HCT116 (cell line): ENCODE results near the gene SRGAP2B. TPM values are rescaled to one million over a fixed set of nuclear protein-coding genes. Genes with fewer than 3 reads are reported as not detected.
"Not testable (repeated sequence)": the region's sequence is repeated elsewhere in the genome, so short reads cannot be mapped to it uniquely, and the experiment has no call there.

ENCODE experiments used
- ATAC-seq: fragments of 200-7000 bp; cut with Tn5 transposase; 2 replicates; pipeline ENCODE4 v1.9.1; 2020; ENCODE audit warnings: mild to moderate bottlenecking, moderate library complexity
- BruUV-seq: library from RNA; stranded (reverse); fragments of 400-500 nt; replicated peaks from 2 replicates; lab custom pipeline; 2021; lab: Mats Ljungman, UMichigan
- CTCF ChIA-PET: fragments of 300-600 bp; sonication (Branson Sonifier 250); formaldehyde crosslinking; loops from one replicate; lab custom pipeline; 2021; ENCODE audit warnings: antibody characterized with exemption; lab: Charles Lee
- POLR2A ChIA-PET: fragments of 300-600, 350-600 bp; sonication (Branson Sonifier 250); formaldehyde crosslinking; loops from one replicate; lab custom pipeline; 2021; ENCODE audit warnings: antibody characterized with exemption; lab: Charles Lee
- RAD21 ChIA-PET, 2 experiments: fragments of 300-600 bp; sonication (Branson Sonifier 250); formaldehyde crosslinking; loops; one replicate each; lab custom pipeline; 2023; ENCODE audit warnings: low total read pairs in 2 of 2; ENCODE audit not compliant: uncharacterized antibody in 2 of 2, unreplicated experiment in 2 of 2, low non-redundant PET in 1 of 2; lab: Charles Lee
- DNase-seq: peaks from one replicate; pipeline ENCODE4 v3.0.0-alpha.2; 2010; ENCODE audit warnings: low read depth, low spot score
- H2AFZ ChIP-seq: fragments of 200-600 bp; shearing (Covaris generic), sonication (generic); 2 replicates; pipeline ENCODE4 v1.6.1; 2017; ENCODE audit warnings: low read depth, mixed run types, mixed read lengths, antibody characterized with exemption, low read length; ENCODE audit not compliant: poor library complexity, severe bottlenecking
- H3K27ac ChIP-seq: 2 replicates; pipeline ENCODE4 v1.5.1; 2012; ENCODE audit warnings: low read depth, low read length
- H3K27me3 ChIP-seq: fragments of 200-600 bp; sonication (generic); 2 replicates; pipeline ENCODE4 v1.6.1; 2016; ENCODE audit warnings: mixed run types, low read length, mixed read lengths; ENCODE audit not compliant: insufficient read depth
- H3K36me3 ChIP-seq, 2 experiments: fragments of 200-500 bp in 1 of 2; fragments of 200-600 bp in 1 of 2; sonication (Bioruptor generic) in 1 of 2; sonication (generic) in 1 of 2; 2 replicates each; pipeline versions ENCODE4 v1.5.1 to v1.6.1; 2014 to 2016; ENCODE audit warnings: low read length in 2 of 2, inconsistent platforms in 1 of 2, mixed read lengths in 1 of 2, mixed run types in 1 of 2; ENCODE audit not compliant: insufficient read depth in 2 of 2, control insufficient read depth in 1 of 2
- H3K4me1 ChIP-seq, 2 experiments: fragments of 200-600 bp in 1 of 2; sonication (generic) in 1 of 2; 2 replicates each; pipeline versions ENCODE4 v1.5.1 to v1.6.1; 2012 to 2017; ENCODE audit warnings: low read length in 2 of 2, inconsistent platforms in 1 of 2, mild to moderate bottlenecking in 1 of 2, mixed read lengths in 1 of 2, mixed run types in 1 of 2, moderate library complexity in 1 of 2; ENCODE audit not compliant: insufficient read depth in 2 of 2, control insufficient read depth in 1 of 2
- H3K4me2 ChIP-seq: fragments of 200-600 bp; sonication (generic); 2 replicates; pipeline ENCODE4 v1.6.1; 2017; ENCODE audit warnings: mixed run types, low read length, mixed read lengths
- H3K4me3 ChIP-seq, 2 experiments: fragments of 200-600 bp in 1 of 2; sonication (generic) in 1 of 2; replicated peaks in 1 of 2; 2 replicates each; pipeline ENCODE4 v1.5.1; 2011 to 2016; ENCODE audit warnings: low read length in 2 of 2, control low read depth in 1 of 2, low read depth in 1 of 2, mild to moderate bottlenecking in 1 of 2, mixed read lengths in 1 of 2, mixed run types in 1 of 2
- H3K79me2 ChIP-seq: fragments of 200-600 bp; sonication (generic); 2 replicates; pipeline ENCODE4 v1.6.1; 2017; ENCODE audit warnings: mild to moderate bottlenecking, mixed run types, low read length, moderate library complexity, mixed read lengths; ENCODE audit not compliant: insufficient read depth
- H3K9ac ChIP-seq: fragments of 200-600 bp; sonication (generic); 2 replicates; pipeline ENCODE4 v1.6.1; 2016; ENCODE audit warnings: low read length, mixed read lengths
- H3K9me2 ChIP-seq: fragments of 200-600 bp; sonication (generic), shearing (Covaris generic); 2 replicates; pipeline ENCODE4 v1.6.1; 2017; ENCODE audit warnings: mixed run types, mild to moderate bottlenecking, moderate library complexity; ENCODE audit not compliant: insufficient read depth
- H3K9me3 ChIP-seq, 2 experiments: fragments of 200-500 bp in 1 of 2; fragments of 200-600 bp in 1 of 2; sonication (Bioruptor generic) in 1 of 2; sonication (generic) in 1 of 2; 2 replicates each; pipeline ENCODE4 v1.6.1; 2014 to 2017; ENCODE audit warnings: low read length in 2 of 2, mixed read lengths in 2 of 2, inconsistent platforms in 1 of 2, low read depth in 1 of 2, mild to moderate bottlenecking in 1 of 2, mixed run types in 1 of 2, moderate library complexity in 1 of 2; ENCODE audit not compliant: control insufficient read depth in 1 of 2, insufficient read depth in 1 of 2
- H4K20me1 ChIP-seq: fragments of 200-600 bp; sonication (generic), shearing (Covaris generic); 2 replicates; pipeline ENCODE4 v1.6.1; 2017; ENCODE audit warnings: mixed run types, mild to moderate bottlenecking, moderate library complexity; ENCODE audit not compliant: insufficient read depth
- intact Hi-C: fragments of 100-400 bp; cut with micrococcal nuclease; formaldehyde crosslinking; loops from 2 replicates; pipeline ENCODE4 v1.10.0; 2022
- total RNA-seq: library from RNA; stranded (reverse); gene quantifications from one replicate; pipeline ENCODE4 v1.2.1, GENCODE V29; 2021; ENCODE audit not compliant: unreplicated experiment

Gene SRGAP2B
- total RNA-seq, 1 experiment from 2014 or later, result 31.2 TPM

GRCh38 chr1:144894454-144895201, 200.5 kb downstream of the SRGAP2B start:
- H4K20me1 ChIP-seq, ATAC-seq, H3K9me3 ChIP-seq, H3K27me3 ChIP-seq, H3K9ac ChIP-seq, BruUV-seq, POLR2A ChIA-PET, H2AFZ ChIP-seq, intact Hi-C loops, H3K79me2 ChIP-seq, H3K4me2 ChIP-seq, DNase-seq, H3K4me1 ChIP-seq, H3K36me3 ChIP-seq, RAD21 ChIA-PET, CTCF ChIA-PET, H3K27ac ChIP-seq, H3K4me3 ChIP-seq, H3K9me2 ChIP-seq: not testable (repeated sequence)

- H3K36me3 ChIP-seq, H3K9me3 ChIP-seq, H3K4me2 ChIP-seq, H3K27ac ChIP-seq, H2AFZ ChIP-seq, CTCF ChIA-PET, DNase-seq, H4K20me1 ChIP-seq, H3K27me3 ChIP-seq, H3K79me2 ChIP-seq, H3K4me1 ChIP-seq, H3K9me2 ChIP-seq, RAD21 ChIA-PET, ATAC-seq, POLR2A ChIA-PET, H3K4me3 ChIP-seq, intact Hi-C loops, BruUV-seq, H3K9ac ChIP-seq: not testable (repeated sequence)
These were observed 201.3 kb downstream of the SRGAP2B start for GRCh38 chr1:144893710-144894438.

- CTCF ChIA-PET, H3K9me2 ChIP-seq, H3K27ac ChIP-seq, intact Hi-C loops, H3K9me3 ChIP-seq, H3K27me3 ChIP-seq, H3K9ac ChIP-seq, BruUV-seq, H4K20me1 ChIP-seq, RAD21 ChIA-PET, ATAC-seq, DNase-seq, H3K36me3 ChIP-seq, H3K4me2 ChIP-seq, H3K79me2 ChIP-seq, POLR2A ChIA-PET, H3K4me3 ChIP-seq, H2AFZ ChIP-seq, H3K4me1 ChIP-seq: not testable (repeated sequence)
These were observed 202.1 kb downstream of the SRGAP2B start for GRCh38 chr1:144893062-144893461.

- BruUV-seq, RAD21 ChIA-PET, CTCF ChIA-PET, H3K27me3 ChIP-seq, H2AFZ ChIP-seq, DNase-seq, H3K27ac ChIP-seq, H3K36me3 ChIP-seq, H3K4me1 ChIP-seq, ATAC-seq, H3K9me2 ChIP-seq, POLR2A ChIA-PET, H3K9me3 ChIP-seq, H3K9ac ChIP-seq, H3K4me2 ChIP-seq, H3K4me3 ChIP-seq, H3K79me2 ChIP-seq, H4K20me1 ChIP-seq, intact Hi-C loops: not testable (repeated sequence)
These were observed 205.5 kb downstream of the SRGAP2B start for GRCh38 chr1:144889450-144890115.
